ENCODE measurements around the gene HECW1. TPM values are rescaled to one million over a fixed set of nuclear protein-coding genes. Genes with fewer than 3 reads are reported as not detected.

Gene HECW1
- total and polyA plus RNA-seq, 2 donors: 0.16 to 1.2 TPM

- no peaks in the 10 kb centered on the region for H3K4me1 ChIP-seq (ENCODE audit: insufficient read depth)
- no peaks in the 10 kb centered on the region for H3K36me3 ChIP-seq (ENCODE audit: insufficient read depth)
- WGBS: 51% methylated on average over 6 of the region's 6 CpGs
- no peak overlapping the region for H3K27ac ChIP-seq (ENCODE audit: low read depth)
- no peak for DNase-seq (ENCODE audit: extremely low spot score)
- no peak overlapping the region for H3K4me3 ChIP-seq (ENCODE audit: low read depth, low read length)
Measured at GRCh38 chr7:43099750-43100149, 12.7 kb upstream of the HECW1 start.

GRCh38 chr7:43104874-43105520 lies 7.5 kb upstream of the HECW1 start:
- Histone ChIP-seq H3K4me3 (ENCODE audit: low read depth, low read length) (no peak overlapping the region), H3K36me3 (ENCODE audit: insufficient read depth) (no peaks in the 10 kb centered on the region), H3K27ac (ENCODE audit: low read depth) (no peak overlapping the region), H3K4me1 (ENCODE audit: insufficient read depth) (no peaks in the 10 kb centered on the region)
- 70% methylated on average over 1 of the region's 1 CpG for WGBS
- DNase-seq (ENCODE audit: extremely low spot score): no peak

GRCh38 chr7:43105521-43106120 lies 6.8 kb upstream of the HECW1 start:
- 88% methylated on average over 3 of the region's 3 CpGs for WGBS
- Histone ChIP-seq H3K36me3 (ENCODE audit: insufficient read depth) (no peaks in the 10 kb centered on the region), H3K4me1 (ENCODE audit: insufficient read depth) (no peaks in the 10 kb centered on the region), H3K4me3 (ENCODE audit: low read depth, low read length) (no peak overlapping the region), H3K27ac (ENCODE audit: low read depth) (no peak overlapping the region)
- DNase-seq (ENCODE audit: extremely low spot score): no peak

GRCh38 chr7:43108255-43109011 lies 4.0 kb upstream of the HECW1 start:
- no peak overlapping the region for H3K27ac ChIP-seq (ENCODE audit: low read depth)
- H3K4me3 ChIP-seq (ENCODE audit: low read depth, low read length): no peak overlapping the region
- 9% methylated on average over 3 of the region's 3 CpGs for WGBS
- no peak for DNase-seq (ENCODE audit: extremely low spot score)
- no peaks in the 10 kb centered on the region for H3K4me1 ChIP-seq (ENCODE audit: insufficient read depth)
- H3K36me3 ChIP-seq (ENCODE audit: insufficient read depth): no peaks in the 10 kb centered on the region

GRCh38 chr7:43110791-43111535 lies 1.5 kb upstream of the HECW1 start:
- Histone ChIP-seq H3K36me3 (ENCODE audit: insufficient read depth) (no peaks in the 10 kb centered on the region), H3K27ac (ENCODE audit: low read depth) (no peak overlapping the region), H3K4me3 (ENCODE audit: low read depth, low read length) (no peak overlapping the region), H3K4me1 (ENCODE audit: insufficient read depth) (no peaks in the 10 kb centered on the region)
- WGBS: 28% methylated on average over 3 of the region's 3 CpGs
- DNase-seq (ENCODE audit: extremely low spot score): no peak

GRCh38 chr7:43111630-43112458 lies 603 bp upstream of the HECW1 start:
- no peaks in the 10 kb centered on the region for H3K4me1 ChIP-seq (ENCODE audit: insufficient read depth)
- WGBS: 14% methylated on average over 17 of the region's 17 CpGs
- H3K27ac ChIP-seq (ENCODE audit: low read depth): no peak overlapping the region
- no peak for DNase-seq (ENCODE audit: extremely low spot score)
- no peaks in the 10 kb centered on the region for H3K36me3 ChIP-seq (ENCODE audit: insufficient read depth)
- no peak overlapping the region for H3K4me3 ChIP-seq (ENCODE audit: low read depth, low read length)

- Histone ChIP-seq H3K4me1 (ENCODE audit: insufficient read depth) (no peaks in the 10 kb centered on the region), H3K4me3 (ENCODE audit: low read depth, low read length) (peak overlapping the region; percentile 38), H3K36me3 (ENCODE audit: insufficient read depth) (no peaks in the 10 kb centered on the region), H3K27ac (ENCODE audit: low read depth) (no peak overlapping the region)
- under 1% methylated on average over 64 of the region's 64 CpGs for WGBS
- peak; percentile 35 for DNase-seq (ENCODE audit: extremely low spot score)
Measured at GRCh38 chr7:43112941-43113621, 634 bp downstream of the HECW1 start.

GRCh38 chr7:43113622-43114457 lies 1.4 kb downstream of the HECW1 start:
- DNase-seq (ENCODE audit: extremely low spot score): no peak
- WGBS: 7% methylated on average over 36 of the region's 36 CpGs
- Histone ChIP-seq H3K4me1 (ENCODE audit: insufficient read depth) (no peaks in the 10 kb centered on the region), H3K36me3 (ENCODE audit: insufficient read depth) (no peaks in the 10 kb centered on the region), H3K27ac (ENCODE audit: low read depth) (no peak overlapping the region), H3K4me3 (ENCODE audit: low read depth, low read length) (peak overlapping the region; percentile 38)

GRCh38 chr7:43114458-43114780 lies 2.0 kb downstream of the HECW1 start:
- Histone ChIP-seq H3K27ac (ENCODE audit: low read depth) (no peak overlapping the region), H3K4me1 (ENCODE audit: insufficient read depth) (no peaks in the 10 kb centered on the region), H3K4me3 (ENCODE audit: low read depth, low read length) (no peak overlapping the region), H3K36me3 (ENCODE audit: insufficient read depth) (no peaks in the 10 kb centered on the region)
- no peak for DNase-seq (ENCODE audit: extremely low spot score)
- 19% methylated on average over 3 of the region's 3 CpGs for WGBS

- Histone ChIP-seq H3K27ac (ENCODE audit: low read depth) (no peak overlapping the region), H3K36me3 (ENCODE audit: insufficient read depth) (no peaks in the 10 kb centered on the region), H3K4me3 (ENCODE audit: low read depth, low read length) (no peak overlapping the region), H3K4me1 (ENCODE audit: insufficient read depth) (no peaks in the 10 kb centered on the region)
- no peak for DNase-seq (ENCODE audit: extremely low spot score)
- 78% methylated on average over 2 of the region's 2 CpGs for whole genome bisulfite sequencing
Measured at GRCh38 chr7:43116451-43116850, 4.0 kb downstream of the HECW1 start.

GRCh38 chr7:43117095-43117494 lies 4.6 kb downstream of the HECW1 start:
- no peak for DNase-seq (ENCODE audit: extremely low spot score)
- Histone ChIP-seq H3K36me3 (ENCODE audit: insufficient read depth) (no peaks in the 10 kb centered on the region), H3K27ac (ENCODE audit: low read depth) (no peak overlapping the region), H3K4me3 (ENCODE audit: low read depth, low read length) (no peak overlapping the region), H3K4me1 (ENCODE audit: insufficient read depth) (no peaks in the 10 kb centered on the region)
- WGBS: 75% methylated on average over 1 of the region's 1 CpG

- 90% methylated on average over 4 of the region's 4 CpGs for WGBS
- no peak for DNase-seq (ENCODE audit: extremely low spot score)
- Histone ChIP-seq H3K27ac (ENCODE audit: low read depth) (no peak overlapping the region), H3K4me3 (ENCODE audit: low read depth, low read length) (no peak overlapping the region), H3K4me1 (ENCODE audit: insufficient read depth) (no peaks in the 10 kb centered on the region), H3K36me3 (ENCODE audit: insufficient read depth) (no peaks in the 10 kb centered on the region)
Measured at GRCh38 chr7:43117861-43118260, 5.4 kb downstream of the HECW1 start.

Measured in urinary bladder (tissue), 4 donors.